PC-3 (cell line): Measurements from ENCODE around the gene PIEZO1. TPM values are rescaled to one million over a fixed set of nuclear protein-coding genes. Genes with fewer than 3 reads are reported as not detected.

Source experiments
- ATAC-seq: fragments of 200-7000 bp; cut with Tn5 transposase; 2 replicates; pipeline ENCODE4 v1.9.1; 2020; ENCODE audit warnings: mild to moderate bottlenecking, moderate library complexity
- BruUV-seq: library from RNA; stranded (reverse); fragments of 400-500 nt; replicated peaks from 2 replicates; lab custom pipeline; 2021; lab: Mats Ljungman, UMichigan
- CTCF ChIA-PET: fragments of 300-600 bp; sonication (Branson Sonifier 250); formaldehyde crosslinking; loops from one replicate; lab custom pipeline; 2022; ENCODE audit warnings: antibody characterized with exemption; lab: Charles Lee
- POLR2A ChIA-PET: fragments of 300-600 bp; sonication (Branson Sonifier 250); formaldehyde crosslinking; loops from one replicate; lab custom pipeline; 2022; ENCODE audit warnings: antibody characterized with exemption; ENCODE audit not compliant: unreplicated experiment; lab: Charles Lee
- DNase-seq: peaks from one replicate; pipeline ENCODE4 v3.0.0-alpha.2; 2015
- H2AFZ ChIP-seq: fragments of 300-600 bp; sonication (generic); 2 replicates; pipeline ENCODE4 v1.6.0; 2016; ENCODE audit warnings: antibody characterized with exemption, low read length
- H3F3A ChIP-seq: fragments of 300-600 bp; sonication (generic); one replicate; pipeline ENCODE4 v1.6.0; 2017; ENCODE audit warnings: antibody characterized with exemption, low read length, control low read depth, mild to moderate bottlenecking; ENCODE audit not compliant: unreplicated experiment
- H3K27ac ChIP-seq: fragments of 300-600 bp; sonication (generic); 2 replicates; pipeline ENCODE4 v1.5.1; 2016; ENCODE audit warnings: mild to moderate bottlenecking, low read length
- H3K27me3 ChIP-seq: fragments of 300-600 bp; sonication (generic); 2 replicates; pipeline ENCODE4 v1.6.1; 2016; ENCODE audit warnings: low read length, mixed read lengths
- H3K36me3 ChIP-seq: fragments of 300-600 bp; sonication (generic); 2 replicates; pipeline ENCODE4 v1.6.1; 2016; ENCODE audit warnings: low read depth, mixed run types, low read length, mixed read lengths
- H3K4me1 ChIP-seq: fragments of 300-600 bp; sonication (generic); 2 replicates; pipeline ENCODE4 v1.5.1; 2016; ENCODE audit warnings: low read length; ENCODE audit not compliant: insufficient read depth
- H3K4me2 ChIP-seq: fragments of 300-600 bp; sonication (generic); 2 replicates; pipeline ENCODE4 v1.6.0; 2016; ENCODE audit warnings: low read length
- H3K4me3 ChIP-seq: fragments of 300-600 bp; sonication (generic); 2 replicates; pipeline ENCODE4 v1.5.1; 2016; ENCODE audit warnings: mild to moderate bottlenecking, low read length, mixed read lengths
- H3K79me2 ChIP-seq: fragments of 300-600 bp; sonication (generic); 2 replicates; pipeline ENCODE4 v1.6.1; 2017; ENCODE audit warnings: low read length, mixed read lengths
- H3K9ac ChIP-seq: fragments of 300-600 bp; sonication (generic); 2 replicates; pipeline ENCODE4 v1.6.0; 2016; ENCODE audit warnings: mild to moderate bottlenecking, low read length
- H3K9me2 ChIP-seq: fragments of 300-600 bp; sonication (generic); replicated peaks from 2 replicates; pipeline ENCODE4 v1.6.1; 2016; ENCODE audit warnings: mixed run types, low read length, mixed read lengths
- H3K9me3 ChIP-seq: fragments of 300-600 bp; sonication (generic); 2 replicates; pipeline ENCODE4 v1.6.1; 2016; ENCODE audit warnings: low read length, mixed read lengths
- H4K20me1 ChIP-seq: fragments of 300-600 bp; sonication (generic); 2 replicates; pipeline ENCODE4 v1.6.1; 2016; ENCODE audit warnings: low read length, mixed read lengths
- EZH2 ChIP-seq: fragments of 300-600 bp; sonication (generic); IDR thresholded peaks from one replicate; pipeline ENCODE4 v1.6.1; 2017; ENCODE audit warnings: antibody characterized with exemption, mild to moderate bottlenecking, low read length; ENCODE audit not compliant: unreplicated experiment
- EZH2phosphoT487 ChIP-seq: fragments of 300-600 bp; sonication (generic); IDR thresholded peaks from 2 replicates; pipeline ENCODE4 v1.6.1; 2018; ENCODE audit warnings: mild to moderate bottlenecking, antibody characterized with exemption, low read length, borderline replicate concordance
- intact Hi-C: fragments of 100-400 bp; cut with micrococcal nuclease; formaldehyde crosslinking; loops from 2 replicates; pipeline ENCODE4 v1.9.0; 2023
- total RNA-seq: library from RNA; depleted of rRNA; stranded (reverse); fragments of >200 nt; gene quantifications from 2 replicates; pipeline ENCODE4 v1.2.3, GENCODE V29; 2014
- TF ChIP-seq, protein P1 (sequence below): fragments of 300-600 bp; sonication (generic); conservative IDR thresholded peaks from 2 replicates; pipeline ENCODE4 v1.5.1; 2017; ENCODE audit warnings: antibody characterized with exemption, low read depth, mild to moderate bottlenecking, low read length

The PIEZO1 gene
- total RNA-seq, 1 experiment from 2014 or later = 180 TPM

DNA sequence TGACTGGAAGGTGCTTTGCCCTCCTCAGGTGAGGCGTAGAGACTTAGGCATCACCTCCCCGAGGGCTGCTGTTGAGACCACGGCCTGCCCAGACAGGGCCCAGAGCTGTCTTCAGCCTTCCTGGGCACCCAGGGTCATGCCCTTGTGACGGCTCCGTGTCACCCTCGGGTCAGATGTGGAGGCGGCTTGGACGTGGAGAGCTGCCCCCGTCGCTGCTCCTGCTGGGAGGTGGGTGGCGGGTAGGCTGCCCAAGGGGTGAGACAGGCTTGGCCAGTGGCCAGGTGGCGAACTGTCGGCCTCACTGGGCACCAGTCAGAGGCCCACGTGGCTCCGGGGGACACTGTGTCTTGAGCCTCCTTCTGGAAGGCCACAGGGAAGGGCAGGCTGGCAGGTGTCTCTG, 89.8 kb downstream of the PIEZO1 start:
- H3K9me2 ChIP-seq = no peaks in the 10 kb centered on the region
- H3K9ac ChIP-seq = no peak overlapping the region
- intact Hi-C loops = no loop called here
- no peak overlapping the region for H3K4me2 ChIP-seq
- no peaks in the 10 kb centered on the region for H4K20me1 ChIP-seq
- ChIA-PET CTCF (no interaction called here), POLR2A (no interaction called here)
- H3K4me3 ChIP-seq = no peak overlapping the region
- H3F3A ChIP-seq = no peaks in the 10 kb centered on the region
- no peak for DNase-seq
- no peaks in the 10 kb centered on the region for H3K27me3 ChIP-seq
- H2AFZ ChIP-seq = no peak overlapping the region
- no peak for ATAC-seq
- no peak overlapping the region for H3K27ac ChIP-seq
- H3K9me3 ChIP-seq = no peaks in the 10 kb centered on the region
- TF ChIP-seq, protein P1, sequence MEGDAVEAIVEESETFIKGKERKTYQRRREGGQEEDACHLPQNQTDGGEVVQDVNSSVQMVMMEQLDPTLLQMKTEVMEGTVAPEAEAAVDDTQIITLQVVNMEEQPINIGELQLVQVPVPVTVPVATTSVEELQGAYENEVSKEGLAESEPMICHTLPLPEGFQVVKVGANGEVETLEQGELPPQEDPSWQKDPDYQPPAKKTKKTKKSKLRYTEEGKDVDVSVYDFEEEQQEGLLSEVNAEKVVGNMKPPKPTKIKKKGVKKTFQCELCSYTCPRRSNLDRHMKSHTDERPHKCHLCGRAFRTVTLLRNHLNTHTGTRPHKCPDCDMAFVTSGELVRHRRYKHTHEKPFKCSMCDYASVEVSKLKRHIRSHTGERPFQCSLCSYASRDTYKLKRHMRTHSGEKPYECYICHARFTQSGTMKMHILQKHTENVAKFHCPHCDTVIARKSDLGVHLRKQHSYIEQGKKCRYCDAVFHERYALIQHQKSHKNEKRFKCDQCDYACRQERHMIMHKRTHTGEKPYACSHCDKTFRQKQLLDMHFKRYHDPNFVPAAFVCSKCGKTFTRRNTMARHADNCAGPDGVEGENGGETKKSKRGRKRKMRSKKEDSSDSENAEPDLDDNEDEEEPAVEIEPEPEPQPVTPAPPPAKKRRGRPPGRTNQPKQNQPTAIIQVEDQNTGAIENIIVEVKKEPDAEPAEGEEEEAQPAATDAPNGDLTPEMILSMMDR = no peak
- no peak for TF ChIP-seq EZH2
- no peak for TF ChIP-seq EZH2phosphoT487
- no peaks in the 10 kb centered on the region for H3K36me3 ChIP-seq
- no TSS peak for BruUV-seq
- H3K79me2 ChIP-seq = no peaks in the 10 kb centered on the region
- H3K4me1 ChIP-seq = no peaks in the 10 kb centered on the region

DNA sequence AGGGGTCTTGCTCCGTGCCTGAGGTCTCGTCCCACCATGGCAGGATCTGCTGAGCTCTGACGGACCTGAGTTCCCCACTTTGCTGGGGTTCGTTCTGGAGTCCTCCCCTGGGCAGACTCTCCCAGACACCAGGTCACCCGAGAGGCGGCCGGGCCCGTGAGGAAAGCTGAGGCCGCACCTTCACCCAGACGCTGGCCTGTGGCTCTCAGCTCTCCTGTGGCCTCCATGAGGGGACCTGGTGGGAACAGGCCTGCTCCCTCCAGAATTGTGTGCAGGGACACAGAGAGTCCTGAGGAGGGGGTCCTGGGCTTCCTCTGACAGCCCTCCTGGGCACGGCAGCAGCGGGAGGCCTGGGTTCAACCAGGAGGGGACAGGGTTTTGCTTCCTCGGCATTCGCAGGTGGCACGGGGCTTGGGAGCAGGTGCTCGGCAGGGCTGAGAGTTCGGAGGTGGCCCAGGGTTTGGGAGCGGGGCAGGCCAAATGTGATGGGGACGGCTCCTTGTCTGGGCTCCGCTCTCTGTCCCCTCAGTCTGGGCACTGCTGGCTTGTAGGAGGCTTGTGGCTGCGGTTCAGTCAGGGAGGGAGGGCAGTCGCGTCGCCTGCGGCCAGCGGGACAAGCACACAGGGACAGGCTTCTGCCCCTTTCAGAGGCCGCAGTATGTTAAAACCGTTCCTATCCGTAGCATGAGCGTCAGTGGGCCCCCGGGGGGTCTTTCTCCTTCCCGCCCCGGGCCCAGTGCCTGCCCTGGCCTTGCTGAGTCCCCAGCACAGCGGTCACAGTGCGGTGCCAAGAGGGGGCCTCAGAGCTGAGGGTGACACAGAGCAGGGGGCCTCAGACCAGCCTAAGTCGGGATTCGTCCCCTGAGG, 90.6 kb downstream of the PIEZO1 start:
- Histone ChIP-seq H3K9ac (no peak overlapping the region), H3K27me3 (no peaks in the 10 kb centered on the region), H3K4me2 (no peak overlapping the region), H3K4me1 (no peaks in the 10 kb centered on the region), H3K4me3 (no peak overlapping the region), H3K36me3 (no peaks in the 10 kb centered on the region), H4K20me1 (no peaks in the 10 kb centered on the region), H3F3A (no peaks in the 10 kb centered on the region), H3K9me3 (no peaks in the 10 kb centered on the region), H3K27ac (no peak overlapping the region), H3K79me2 (no peaks in the 10 kb centered on the region), H3K9me2 (no peaks in the 10 kb centered on the region), H2AFZ (no peak overlapping the region)
- BruUV-seq = no TSS peak
- ChIA-PET CTCF (no interaction called here), POLR2A (no interaction called here)
- no peak for ATAC-seq
- no peak for DNase-seq
- intact Hi-C loops = no loop called here
- TF ChIP-seq, protein P1 = no peak
- TF ChIP-seq EZH2phosphoT487 (no peak), EZH2 (no peak)
